ENCODE data around the gene ZC2HC1C. TPM values are rescaled to one million over a fixed set of nuclear protein-coding genes. Genes with fewer than 3 reads are reported as not detected.

ZC2HC1C gene
- total RNA-seq, 2 experiments from 2014 or later: 0.22 to 0.30 TPM

- TF ChIP-seq CTCF (IDR thresholded peaks at IDR 0.05): no peak
- H3K27ac Mint-ChIP-seq: no peak overlapping the region
- no peak for DNase-seq
- CTCF ChIA-PET: no interaction called here
- H3K27me3 Mint-ChIP-seq: no peaks in the 10 kb centered on the region
- H3K27me3 ChIP-seq (ENCODE audit: control insufficient read depth in 1 of 2, insufficient read depth in 2 of 2, low read length in 2 of 2): no peaks in the 10 kb centered on the region
- H3K36me3 ChIP-seq (ENCODE audit: insufficient read depth, low read length): no peaks in the 10 kb centered on the region
- H3K4me1 ChIP-seq (ENCODE audit: insufficient read depth, low read length): peaks cover 17% of the 10 kb centered on the region
- no peak for ATAC-seq (ENCODE audit: poor library complexity)
- H3K4me3 Mint-ChIP-seq: no peak overlapping the region
- POLR2A ChIA-PET: no interaction called here
- H3K9me3 ChIP-seq (ENCODE audit: control insufficient read depth in 1 of 2, insufficient read depth in 1 of 2, low read length in 2 of 2): no peaks in the 10 kb centered on the region
- peaks cover 32% of the 10 kb centered on the region for H3K36me3 Mint-ChIP-seq (ENCODE audit: low read depth)
- peaks cover 53% of the 10 kb centered on the region for H3K4me1 Mint-ChIP-seq (ENCODE audit: low read depth)
- intact Hi-C loops (cut with DNase I, micrococcal nuclease): loop anchor here in 1 of 2 experiments (10.0 kb wide), 1 partner anchor 56 kb away; the partner anchor contains the start of gene EIF2B2
- H3K4me3 ChIP-seq (ENCODE audit: low read length): no peak overlapping the region
- H3K27ac ChIP-seq (ENCODE audit: low read depth in 1 of 2, low read length in 2 of 2): no peak overlapping the region
- H3K9me3 Mint-ChIP-seq: no peaks in the 10 kb centered on the region
Observed at GRCh38 chr14:75060420-75060819, 9.0 kb upstream of the ZC2HC1C start.

- H3K36me3 ChIP-seq (ENCODE audit: insufficient read depth, low read length): no peaks in the 10 kb centered on the region
- peak overlapping the region; percentile 88 for H3K4me3 ChIP-seq (ENCODE audit: low read length)
- H3K27me3 ChIP-seq (ENCODE audit: control insufficient read depth in 1 of 2, insufficient read depth in 2 of 2, low read length in 2 of 2): no peaks in the 10 kb centered on the region
- Mint-ChIP-seq H3K9me3 (no peaks in the 10 kb centered on the region), H3K27me3 (no peaks in the 10 kb centered on the region), H3K36me3 (ENCODE audit: low read depth) (peaks cover 26% of the 10 kb centered on the region), H3K4me1 (ENCODE audit: low read depth) (peaks cover 46% of the 10 kb centered on the region), H3K27ac (peak overlapping the region; percentile 93), H3K4me3 (peak overlapping the region; percentile 98)
- no peak for TF ChIP-seq CTCF (IDR thresholded peaks at IDR 0.05)
- POLR2A ChIA-PET: interaction anchor here (0.7 to 3.0 kb wide), 6 partner anchors 12 to 64 kb away, joined by 3 to 22 read pairs (median 10); partner anchors contain the start of genes EIF2B2, MLH3 and NEK9
- ATAC-seq (ENCODE audit: poor library complexity): no peak
- peak overlapping the region in 1 of 2 donors; percentile 78 for H3K27ac ChIP-seq (ENCODE audit: low read depth in 1 of 2, low read length in 2 of 2)
- peaks cover 17% of the 10 kb centered on the region for H3K4me1 ChIP-seq (ENCODE audit: insufficient read depth, low read length)
- intact Hi-C loops (cut with DNase I, micrococcal nuclease): loop anchor here in 1 of 2 experiments (10.0 kb wide), 1 partner anchor 58 kb away; the partner anchor contains the start of gene EIF2B2
- peak in 2 of 14 experiments; percentile 15 to 16 for DNase-seq
- no peaks in the 10 kb centered on the region for H3K9me3 ChIP-seq (ENCODE audit: control insufficient read depth in 1 of 2, insufficient read depth in 1 of 2, low read length in 2 of 2)
- CTCF ChIA-PET: interaction anchor here (0.6 to 2.0 kb wide), 7 partner anchors 11 to 648 kb away, joined by 3 to 7 read pairs (median 3); partner anchors contain the start of genes DLST and MLH3
Observed at GRCh38 chr14:75063013-75063412, 6.4 kb upstream of the ZC2HC1C start.

- ATAC-seq (ENCODE audit: poor library complexity) (peak; percentile 99), DNase-seq (peak; percentile 81 to 93 (median 87))
- H3K4me1 Mint-ChIP-seq (ENCODE audit: low read depth): peaks cover 46% of the 10 kb centered on the region
- POLR2A ChIA-PET: interaction anchor here (0.6 to 3.0 kb wide), 10 partner anchors 10 to 202 kb away, joined by 3 to 22 read pairs (median 5); partner anchors contain the start of genes EIF2B2, MLH3, NEK9 and RPS6KL1
- no peaks in the 10 kb centered on the region for H3K36me3 ChIP-seq (ENCODE audit: insufficient read depth, low read length)
- no peak for TF ChIP-seq CTCF (IDR thresholded peaks at IDR 0.05)
- H3K4me3 ChIP-seq (ENCODE audit: low read length): peak within 1 kb of the TSS; percentile 88
- H3K27me3 ChIP-seq (ENCODE audit: control insufficient read depth in 1 of 2, insufficient read depth in 2 of 2, low read length in 2 of 2): no peaks in the 10 kb centered on the region
- peak within 1 kb of the TSS; percentile 59 to 78 for H3K27ac ChIP-seq (ENCODE audit: low read depth in 1 of 2, low read length in 2 of 2)
- intact Hi-C loops (cut with DNase I, micrococcal nuclease): loop anchor here in 1 of 2 experiments (10.0 kb wide), 1 partner anchor 59 kb away; the partner anchor contains the start of gene EIF2B2
- H3K9me3 ChIP-seq (ENCODE audit: control insufficient read depth in 1 of 2, insufficient read depth in 1 of 2, low read length in 2 of 2): no peaks in the 10 kb centered on the region
- peak within 1 kb of the TSS; percentile 93 for H3K27ac Mint-ChIP-seq
- H3K4me3 Mint-ChIP-seq: peak within 1 kb of the TSS; percentile 98
- peaks cover 26% of the 10 kb centered on the region for H3K36me3 Mint-ChIP-seq (ENCODE audit: low read depth)
- no peaks in the 10 kb centered on the region for H3K27me3 Mint-ChIP-seq
- no peaks in the 10 kb centered on the region for H3K9me3 Mint-ChIP-seq
- CTCF ChIA-PET: interaction anchor here (0.9 to 2.0 kb wide), 6 partner anchors 12 to 220 kb away, joined by 3 to 7 read pairs (median 3); partner anchors contain the start of genes DLST and MLH3
- H3K4me1 ChIP-seq (ENCODE audit: insufficient read depth, low read length): peaks cover 22% of the 10 kb centered on the region
Observed at GRCh38 chr14:75063491-75064204, 5.8 kb upstream of the ZC2HC1C start, which contains the start of gene ACYP1. Gene ACYP1 (minus strand): TSS chr14:75064024. CDS start chr14:75063553, 471 bp downstream.
